ENCODE measurements around the gene CCDC57.
A peak's percentile ranks its signal among the peaks of the same experiment; 100 is the strongest.

Gene CCDC57

GRCh38 chr17:82051776-82052637, 160.6 kb downstream of the CCDC57 start, which contains the start of the genes GPS1 and RFNG:
Gene GPS1, plus strand, starts transcription at chr17:82051898. Its CDS starts 34 bp downstream, at chr17:82051932.
Gene RFNG, minus strand, starts transcription at chr17:82051811. Its CDS starts 45 bp downstream, at chr17:82051766.
- Histone ChIP-seq H3K9ac (ENCODE audit: low read depth, low read length) (peak within 1 kb of the TSS; percentile 88), H2AFZ (ENCODE audit: low read depth, low read length) (peak within 1 kb of the TSS; percentile 72), H4K20me1 (ENCODE audit: insufficient read depth, low read length) (peaks cover 40% of the 10 kb centered on the region), H3K4me2 (ENCODE audit: insufficient read depth, low read length) (peak within 1 kb of the TSS; percentile 98), H3K27ac (ENCODE audit: low read length) (peak within 1 kb of the TSS; percentile 66), H3K27me3 (ENCODE audit: insufficient read depth, low read length, poor library complexity) (no peaks in the 10 kb centered on the region), H3K79me2 (ENCODE audit: insufficient read depth, low read length) (peaks cover 40% of the 10 kb centered on the region), H3K36me3 (ENCODE audit: insufficient read depth, low read length) (peaks cover 65% of the 10 kb centered on the region), H3K4me1 (ENCODE audit: insufficient read depth, low read length) (peaks cover 49% of the 10 kb centered on the region), H3K4me3 (ENCODE audit: low read depth in 1 of 2, low read length in 2 of 2) (peak within 1 kb of the TSS; percentile 99 to 100), H3K9me3 (ENCODE audit: insufficient read depth, low read length, severe bottlenecking) (no peaks in the 10 kb centered on the region)
- no peak for TF ChIP-seq CTCF (IDR thresholded peaks at IDR 0.05; ENCODE audit: borderline replicate concordance, extremely low read depth, low read length, poor library complexity, severe bottlenecking)
- no peak for TF ChIP-seq EZH2 (IDR thresholded peaks at IDR 0.05; ENCODE audit: borderline replicate concordance, low read depth, low read length, severe bottlenecking)
- ATAC-seq (ENCODE audit: insufficient read depth, low read depth): peak; percentile 81
- peak; percentile 79 for DNase-seq
